NOMO-1 treated with dmso at 0.1 percent for 144 hours (cell line): ENCODE measurements around the gene NEK7.

Experiments used
- DNase-seq: peaks from one replicate; lab custom pipeline; 2025; ENCODE audit not compliant: unreplicated experiment; lab: John Stamatoyannopoulos, UW

Gene NEK7

DNA sequence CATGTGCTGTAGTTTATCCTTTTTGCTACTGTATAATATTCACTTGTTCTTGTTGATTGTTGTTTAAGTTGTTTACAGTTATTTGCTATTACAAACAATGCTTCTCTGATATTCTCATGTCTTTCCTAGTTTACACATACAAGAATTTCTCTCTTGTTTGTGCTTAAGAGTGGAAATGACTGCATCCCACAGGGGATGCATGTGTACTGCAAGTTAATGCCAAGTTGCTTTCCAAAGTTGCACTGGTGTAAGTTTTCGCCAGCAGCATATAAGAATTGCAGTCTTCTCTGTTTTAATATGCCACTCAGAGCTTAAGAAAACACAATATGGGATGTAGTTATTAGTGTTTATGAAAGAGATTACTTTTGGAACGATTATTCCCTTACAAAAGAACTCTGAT lies 97.7 kb downstream of the NEK7 start:
- DNase-seq: no peak

- no peak for DNase-seq
These were observed 98.2 kb downstream of the NEK7 start for GRCh38 chr1:198254948-198255347.

- DNase-seq: no peak
These were observed 99.0 kb downstream of the NEK7 start for GRCh38 chr1:198255784-198256183.

DNA sequence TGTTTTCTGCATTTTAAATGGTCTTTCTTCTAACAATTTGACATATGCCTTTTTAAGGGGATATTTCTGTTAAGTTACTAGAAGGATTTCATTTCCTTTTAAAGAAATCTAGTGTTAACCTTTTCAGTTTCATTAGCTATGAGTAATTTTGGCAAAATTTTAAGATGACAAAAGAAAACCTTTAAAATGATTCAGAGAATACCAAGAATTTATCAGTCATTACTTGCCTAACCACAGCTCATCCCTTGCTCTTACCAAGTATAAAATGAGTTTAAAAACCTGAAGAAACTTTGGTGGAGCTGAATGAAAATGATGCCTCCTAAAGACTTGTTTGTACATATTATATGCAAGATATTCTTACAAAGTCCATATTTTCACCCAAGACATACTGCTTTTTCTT lies 101.7 kb downstream of the NEK7 start:
- DNase-seq: no peak

DNA sequence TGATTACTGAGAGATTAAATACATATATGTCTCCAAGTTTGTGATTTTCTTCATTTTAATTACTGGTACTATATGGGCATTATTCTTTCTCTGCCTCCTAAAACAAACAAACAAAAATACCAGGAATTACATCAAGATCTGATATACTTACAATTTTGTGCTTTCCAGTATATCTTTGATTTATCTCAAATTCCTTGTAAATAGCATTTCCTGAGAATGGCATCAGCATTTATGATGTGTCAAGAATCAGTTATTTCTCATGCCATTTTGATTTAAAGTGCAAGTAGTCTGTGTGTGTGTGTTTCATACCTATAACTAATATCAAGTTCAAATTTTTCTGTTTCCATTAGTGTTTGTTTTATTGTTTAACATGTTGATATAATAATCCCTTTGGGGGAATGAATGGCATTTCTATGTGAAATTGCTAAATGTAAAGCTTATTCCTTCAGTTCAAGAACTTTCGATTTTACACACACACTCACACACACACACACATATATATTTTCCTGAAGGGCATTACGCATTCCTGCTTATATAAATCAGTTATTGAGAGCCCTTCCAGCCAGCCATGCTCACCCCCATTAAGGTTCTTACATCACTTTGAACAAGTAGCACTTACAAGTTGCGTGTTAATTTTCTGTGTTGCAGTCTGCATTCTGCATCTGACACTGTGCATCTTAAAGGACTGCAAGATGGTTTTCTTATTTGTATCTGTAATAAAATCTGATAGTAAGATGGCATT lies 102.7 kb downstream of the NEK7 start:
- DNase-seq: no peak

- DNase-seq: no peak
These were observed 105.1 kb downstream of the NEK7 start for GRCh38 chr1:198261886-198262285.

- DNase-seq: no peak
These were observed 106.4 kb downstream of the NEK7 start for GRCh38 chr1:198263186-198263585.

DNA sequence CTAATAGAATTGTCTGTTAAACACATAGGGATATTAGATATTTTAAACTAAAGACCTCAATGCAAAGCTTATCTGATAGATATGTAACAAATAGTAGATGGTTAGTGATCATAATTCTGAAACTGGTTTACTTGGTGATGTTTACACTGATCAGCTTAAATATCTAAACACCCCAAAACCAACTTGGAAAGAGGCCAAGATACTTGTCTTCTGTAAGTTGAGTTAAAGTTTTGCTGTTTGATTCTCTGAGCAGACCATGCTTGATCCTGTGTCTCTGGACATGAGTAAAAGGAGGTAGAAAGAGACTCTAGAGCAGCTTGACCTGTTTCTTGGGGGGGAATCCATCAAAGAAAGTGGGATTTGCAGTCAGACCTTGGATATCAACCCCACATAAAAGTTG lies 107.5 kb downstream of the NEK7 start:
- no peak for DNase-seq

GRCh38 chr1:198265073-198265661 lies 108.4 kb downstream of the NEK7 start:
- DNase-seq: no peak

DNA sequence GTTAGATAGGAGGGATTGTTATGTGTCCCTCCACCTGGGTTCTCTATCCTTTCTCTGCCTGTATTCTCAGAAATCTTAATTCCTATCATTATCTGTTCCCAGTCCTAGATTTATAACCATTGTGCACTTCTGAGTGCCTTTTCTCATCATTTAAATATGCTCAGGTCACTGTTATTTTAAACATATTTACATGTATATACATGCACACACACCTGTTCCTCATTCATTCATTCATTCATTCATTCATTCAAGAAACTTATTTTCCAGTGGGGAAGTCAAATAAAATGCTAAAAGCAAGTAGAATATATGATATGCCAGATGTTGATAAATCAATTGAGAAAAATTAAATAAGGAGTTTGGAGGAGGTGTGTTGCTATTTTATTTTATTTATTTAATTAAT lies 110.3 kb downstream of the NEK7 start:
- DNase-seq: no peak

- DNase-seq: no peak
These were observed 111.1 kb downstream of the NEK7 start for GRCh38 chr1:198267921-198268320.

GRCh38 chr1:198268784-198269645 lies 112.2 kb downstream of the NEK7 start:
- no peak for DNase-seq

DNA sequence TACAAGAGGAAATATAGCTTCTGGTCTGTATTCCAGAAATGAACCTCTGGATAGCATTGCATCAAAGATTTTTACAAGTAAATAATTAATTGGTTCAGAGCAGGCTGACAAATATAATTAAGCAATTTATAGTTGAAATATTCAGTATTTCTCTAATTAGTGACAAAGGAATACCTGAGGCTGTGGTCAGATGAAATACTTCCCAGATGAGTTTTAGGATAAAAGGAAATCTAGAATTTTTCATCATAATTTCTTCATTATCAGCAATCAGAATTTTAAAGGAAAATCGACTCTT lies 112.8 kb downstream of the NEK7 start:
- DNase-seq: no peak

GRCh38 chr1:198270273-198270828 lies 113.6 kb downstream of the NEK7 start:
- DNase-seq: no peak

DNA sequence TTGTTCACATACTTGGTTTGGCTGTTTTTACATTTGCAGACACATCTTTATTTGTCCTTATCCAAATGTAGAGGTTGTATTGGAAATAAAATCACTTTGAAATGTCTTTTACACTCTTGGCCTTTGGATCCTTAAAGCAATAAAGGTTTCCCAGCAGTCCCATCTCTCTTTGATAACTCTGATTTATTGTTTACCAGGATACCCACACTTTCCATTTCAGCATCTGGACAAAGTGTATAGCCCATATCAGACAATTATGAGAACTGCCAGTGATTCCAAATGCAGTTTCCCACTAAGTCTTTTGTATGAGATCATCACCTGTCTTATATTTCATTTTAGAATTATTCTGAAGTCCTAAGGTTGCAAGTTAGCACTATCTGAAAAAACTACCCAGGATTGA lies 114.7 kb downstream of the NEK7 start:
- DNase-seq: no peak

- no peak for DNase-seq
These were observed 115.7 kb downstream of the NEK7 start for GRCh38 chr1:198272492-198272891.

DNA sequence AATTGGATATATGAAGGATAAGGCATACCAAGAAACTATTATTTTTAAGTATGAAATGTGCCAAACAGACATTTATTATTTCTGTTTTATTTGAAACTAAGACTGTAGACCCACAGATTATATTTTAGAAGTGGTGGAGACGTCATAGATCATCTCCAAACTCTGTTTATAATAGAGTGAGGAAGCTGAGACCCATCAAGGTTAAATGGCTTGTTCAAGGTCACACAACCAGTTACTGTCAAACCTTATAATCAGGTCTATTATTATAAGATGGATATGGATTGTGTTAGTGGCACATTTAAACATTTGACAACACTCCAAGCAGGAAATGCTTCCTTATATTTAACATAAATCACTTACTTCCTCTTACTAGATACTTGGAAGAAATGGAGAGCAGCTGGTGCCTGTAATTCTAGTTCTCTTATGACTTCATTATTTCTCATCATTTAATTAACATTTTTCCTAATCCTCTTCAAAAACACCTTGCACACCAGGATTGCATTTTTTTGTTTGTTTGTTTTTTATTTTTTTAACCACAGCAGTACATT lies 117.0 kb downstream of the NEK7 start:
- DNase-seq: no peak

GRCh38 chr1:198275597-198275996 lies 118.8 kb downstream of the NEK7 start:
- DNase-seq: no peak

DNA sequence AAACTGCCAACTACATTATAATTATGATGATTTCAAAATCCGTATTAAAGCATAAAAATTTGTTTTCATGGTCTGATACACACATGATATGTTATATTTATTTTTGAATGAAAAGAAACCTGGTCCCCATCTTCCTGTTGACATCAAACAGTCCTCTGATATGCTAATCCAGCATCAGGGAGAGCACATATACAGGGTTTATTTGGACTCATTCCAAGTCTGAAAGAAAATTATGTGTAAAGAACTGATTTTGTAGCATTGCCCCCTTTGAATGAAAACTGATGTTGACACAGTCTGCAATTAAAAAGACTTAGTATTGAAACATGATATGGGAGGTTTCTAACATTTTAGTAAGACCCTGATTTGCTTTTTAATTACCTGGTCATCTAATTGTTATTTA lies 119.4 kb downstream of the NEK7 start:
- no peak for DNase-seq

GRCh38 chr1:198278943-198279342 lies 122.1 kb downstream of the NEK7 start:
- no peak for DNase-seq

DNA sequence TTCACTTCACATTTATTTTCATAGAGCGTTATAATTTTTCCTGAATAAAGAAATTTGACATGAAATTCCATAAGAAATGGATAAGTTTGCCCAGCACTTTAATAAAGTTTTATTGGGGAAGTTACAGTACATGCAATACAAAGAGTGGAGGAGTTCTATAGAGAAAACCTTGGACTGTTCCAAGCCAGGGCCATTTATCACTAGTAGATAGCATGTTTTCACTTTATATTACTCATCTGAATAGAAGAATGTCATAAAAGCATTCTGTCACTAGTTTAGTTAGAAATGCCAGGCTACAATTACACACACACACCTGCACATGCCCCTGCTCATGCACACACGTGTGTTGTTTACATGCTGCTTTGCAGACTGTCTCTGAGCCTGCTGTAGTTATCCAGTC lies 123.3 kb downstream of the NEK7 start:
- no peak for DNase-seq

- DNase-seq: no peak
These were observed 125.1 kb downstream of the NEK7 start for GRCh38 chr1:198281911-198282310.
